Fibroblast of pulmonary artery (primary cell): ENCODE data around the gene GDF10.

Experiments
- DNase-seq: peaks from one replicate; pipeline ENCODE4 v3.0.0-alpha.2; 2010; ENCODE audit warnings: low read depth
- H3K4me3 ChIP-seq: replicated peaks from 2 replicates; pipeline ENCODE4 v1.5.1; 2011; ENCODE audit warnings: low read depth, mild to moderate bottlenecking, control low read depth, low read length, moderate library complexity
- CTCF ChIP-seq: IDR thresholded peaks from 2 replicates; pipeline ENCODE4 v1.5.1; 2011; ENCODE audit warnings: mild to moderate bottlenecking, control low read depth, low read length, inconsistent platforms; ENCODE audit errors: missing control alignments

Gene GDF10

GRCh38 chr10:47268696-47269095 lies 31.3 kb upstream of the GDF10 start:
- H3K4me3 ChIP-seq, result no peak overlapping the region
- no peak for TF ChIP-seq CTCF
- DNase-seq, result no peak

GRCh38 chr10:47269294-47269693 lies 30.7 kb upstream of the GDF10 start:
- no peak for DNase-seq
- H3K4me3 ChIP-seq, result no peak overlapping the region
- peak; percentile 22 for TF ChIP-seq CTCF

GRCh38 chr10:47276071-47276470 lies 23.9 kb upstream of the GDF10 start:
- DNase-seq, result no peak
- TF ChIP-seq CTCF, result no peak
- no peak overlapping the region for H3K4me3 ChIP-seq

- no peak overlapping the region for H3K4me3 ChIP-seq
- DNase-seq, result no peak
- no peak for TF ChIP-seq CTCF
Measured at GRCh38 chr10:47276576-47277351, 23.2 kb upstream of the GDF10 start.

GRCh38 chr10:47277352-47278151 lies 22.4 kb upstream of the GDF10 start:
- DNase-seq, result no peak
- TF ChIP-seq CTCF, result no peak
- H3K4me3 ChIP-seq, result no peak overlapping the region

- no peak for TF ChIP-seq CTCF
- no peak for DNase-seq
- H3K4me3 ChIP-seq, result no peak overlapping the region
Measured at GRCh38 chr10:47278152-47278473, 21.9 kb upstream of the GDF10 start.

GRCh38 chr10:47278720-47279119 lies 21.3 kb upstream of the GDF10 start:
- no peak for TF ChIP-seq CTCF
- no peak overlapping the region for H3K4me3 ChIP-seq
- DNase-seq, result no peak
